A549 (cell line): ENCODE data around the gene SLC7A4. TPM values are rescaled to one million over a fixed set of nuclear protein-coding genes. Genes with fewer than 3 reads are reported as not detected.
A peak's percentile ranks its signal among the peaks of the same experiment; 100 is the strongest.

Experiments used
- ATAC-seq, 2 experiments: fragments of 200-7000 bp in 1 of 2; fragments of >200 bp in 1 of 2; cut with Nextera tagmentation in 1 of 2; cut with Tn5 transposase in 1 of 2; 3 replicates each; pipeline versions ENCODE4 v1.8.0 to v1.9.1; 2018 to 2020; ENCODE audit warnings: mild to moderate bottlenecking in 1 of 2, moderate library complexity in 1 of 2
- CTCF ChIA-PET: fragments of 300-600 bp; sonication (Branson Sonifier 250); formaldehyde crosslinking; extraction: SDS; loops from one replicate; lab custom pipeline; 2021; ENCODE audit warnings: antibody characterized with exemption, inconsistent platforms; lab: Yijun Ruan, JAX
- POLR2A ChIA-PET: fragments of 350-600 bp; formaldehyde crosslinking; extraction: SDS; loops from one replicate; lab custom pipeline; 2021; ENCODE audit warnings: antibody characterized with exemption, inconsistent platforms; lab: Yijun Ruan, JAX
- DNase-seq, 2 experiments: peaks; one replicate each; pipeline versions ENCODE4 v3.0.0 to v3.0.0-alpha.2; 2011 to 2016; ENCODE audit warnings: low read depth in 1 of 2, low spot score in 1 of 2
- FAIRE-seq: peaks from 2 replicates; lab custom pipeline; 2011; peaks lifted over from hg19 to GRCh38; lab: Jason Lieb, UNC
- H3K27ac ChIP-seq, 2 experiments: fragments of >200 bp; sonication (Bioruptor Twin); formaldehyde crosslinking; 3 replicates each; pipeline ENCODE4 v1.5.1; 2016 to 2017
- H3K4me1 ChIP-seq: fragments of >200 bp; sonication (Bioruptor Twin); formaldehyde crosslinking; 3 replicates; pipeline ENCODE4 v1.6.1; 2016
- H3K4me2 ChIP-seq: fragments of >200 bp; sonication (Bioruptor Twin); formaldehyde crosslinking; 3 replicates; pipeline ENCODE4 v1.6.1; 2016
- H3K4me3 ChIP-seq: fragments of >200 bp; sonication (Bioruptor Twin); formaldehyde crosslinking; 3 replicates; pipeline ENCODE4 v1.5.1; 2016
- H3K9me3 ChIP-seq: fragments of >200 bp; sonication (Bioruptor Twin); formaldehyde crosslinking; 3 replicates; pipeline ENCODE4 v1.6.1; 2016
- CEBPB ChIP-seq, 2 experiments: fragments of >200 bp in 1 of 2; sonication (Bioruptor Twin) in 1 of 2; formaldehyde crosslinking in 1 of 2; IDR thresholded peaks; 2 replicates each; pipeline ENCODE4 v1.6.1; 2012 to 2016
- FOSL2 ChIP-seq, 2 experiments: fragments of 450-650 bp in 1 of 2; fragments of >200 bp in 1 of 2; sonication (Bioruptor Twin) in 1 of 2; formaldehyde crosslinking; IDR thresholded peaks; 2 replicates each; pipeline versions ENCODE4 v1.5.0 to v1.6.1; 2016 to 2020; ENCODE audit warnings: mild to moderate bottlenecking in 1 of 2, moderate library complexity in 1 of 2
- FOXS1 ChIP-seq: fragments of 250-450 bp; sonication (Bioruptor Pico); IDR thresholded peaks from 2 replicates; pipeline ENCODE4 v1.5.0; 2020; ENCODE audit warnings: mild to moderate bottlenecking, moderate library complexity
- HDAC2 ChIP-seq: fragments of 200-600 bp; sonication (generic); IDR thresholded peaks from 2 replicates; pipeline ENCODE4 v1.6.1; 2016
- HES2 ChIP-seq: fragments of >200 bp; sonication (Bioruptor Twin); formaldehyde crosslinking; IDR thresholded peaks from 2 replicates; pipeline ENCODE4 v1.6.1; 2016
- HOXB13 ChIP-seq: fragments of 250-450 bp; sonication (Bioruptor Pico); IDR thresholded peaks from 2 replicates; pipeline ENCODE4 v1.5.0; 2020; ENCODE audit warnings: low read depth, mild to moderate bottlenecking, moderate library complexity
- HOXB5 ChIP-seq: fragments of 250-450 bp; sonication (Bioruptor Pico); IDR thresholded peaks from 2 replicates; pipeline ENCODE4 v1.5.0; 2020; ENCODE audit warnings: mild to moderate bottlenecking, moderate library complexity
- JUNB ChIP-seq: fragments of >200 bp; sonication (Bioruptor Twin); formaldehyde crosslinking; IDR thresholded peaks from 2 replicates; pipeline ENCODE4 v1.6.1; 2016
- MAFK ChIP-seq: fragments of 450-650 bp; IDR thresholded peaks from 2 replicates; pipeline ENCODE4 v1.6.1; 2014; ENCODE audit not compliant: partially characterized antibody
- PHF8 ChIP-seq: fragments of 200-600 bp; sonication (generic); IDR thresholded peaks from 2 replicates; pipeline ENCODE4 v1.6.1; 2016; ENCODE audit warnings: low read depth, mild to moderate bottlenecking, antibody characterized with exemption, moderate library complexity, borderline replicate concordance
- RARB ChIP-seq: fragments of 250-450 bp; sonication (Bioruptor Pico); IDR thresholded peaks from 2 replicates; pipeline ENCODE4 v1.8.0; 2021; ENCODE audit warnings: mild to moderate bottlenecking, moderate library complexity
- RNF2 ChIP-seq: fragments of 200-600 bp; sonication (generic); IDR thresholded peaks from 2 replicates; pipeline ENCODE4 v1.6.1; 2016; ENCODE audit warnings: low read depth, mild to moderate bottlenecking, antibody characterized with exemption, moderate library complexity, borderline replicate concordance
- SMC3 ChIP-seq: fragments of >200 bp; sonication (Bioruptor Twin); formaldehyde crosslinking; IDR thresholded peaks from 3 replicates; pipeline ENCODE4 v1.6.1; 2018; ENCODE audit warnings: inconsistent platforms
- ZC3H11A ChIP-seq: fragments of 450-650 bp; IDR thresholded peaks from 2 replicates; pipeline ENCODE4 v1.6.1; 2014; ENCODE audit warnings: antibody characterized with exemption, mild to moderate bottlenecking
- ZFP36 ChIP-seq: fragments of 450-650 bp; IDR thresholded peaks from 2 replicates; pipeline ENCODE4 v1.6.1; 2014; ENCODE audit warnings: borderline replicate concordance; ENCODE audit not compliant: partially characterized antibody
- ZSCAN20 ChIP-seq: fragments of 250-450 bp; sonication (Bioruptor Pico); IDR thresholded peaks from 2 replicates; pipeline ENCODE4 v1.8.0; 2022; ENCODE audit warnings: mild to moderate bottlenecking, moderate library complexity
- WGBS: methylation state at CpG from one replicate; pipeline ENCODE4 v1.1.6; 2017; ENCODE audit errors: missing lambda C conversion rate; 5-methylcytosine and 5-hydroxymethylcytosine counted together
- polyA plus RNA-seq, 4 experiments: library from polyadenylated mRNA; depleted of rRNA in 3 of 4; stranded (reverse); fragments of >200 nt; fragmentation: RNase III in 1 of 4; extraction: RNeasy Plus Mini Kit Qiagen cat#74134 plus additional on column Dnase treatment in 1 of 4; gene quantifications; 2 replicates in 3 of 4; 3 replicates in 1 of 4; pipeline ENCODE4 v1.2.3, GENCODE V29; 2011 to 2017
- TF ChIP-seq, protein P1 (sequence below): fragments of 250-450 bp; sonication (Bioruptor Pico); IDR thresholded peaks from 2 replicates; pipeline ENCODE4 v1.5.0; 2020; ENCODE audit warnings: low read depth, mild to moderate bottlenecking, moderate library complexity

SLC7A4 gene
- polyA plus RNA-seq, 2 of the 4 experiments (the other 2 are of a cell fraction), result not detected

GRCh38 chr22:20981787-20982562 is 50.4 kb downstream of the SLC7A4 start, which contains the start of gene LZTR1 (continued):
- TF ChIP-seq RNF2 (no peak), HDAC2 (no peak), RARB (no peak), HES2 (no peak), FOXS1 (CRISPR knock-in tag) (no peak), CEBPB (IDR thresholded peaks at IDR 0.05) (no peak), ZC3H11A (no peak), SMC3 (no peak; the same call in 2 of the 3 replicates), FOSL2 (IDR thresholded peaks at IDR 0.05) (no peak), FOSL2 (CRISPR knock-in tag; IDR thresholded peaks at IDR 0.05) (no peak)
- TF ChIP-seq, all 56 proteins: peak for 15

GRCh38 chr22:20980938-20981722 is 51.2 kb downstream of the SLC7A4 start:
- ATAC-seq, result no peak; a peak in 1 of 6 replicates
- CTCF ChIA-PET, result interaction anchor here (0.6 to 2.7 kb wide), 10 partner anchors 11 to 177 kb away, joined by 3 to 10 read pairs (median 4); partner anchors contain the start of gene AIFM3
- TF ChIP-seq FOSL2 (IDR thresholded peaks at IDR 0.05) (no peak), FOSL2 (CRISPR knock-in tag; IDR thresholded peaks at IDR 0.05) (no peak), ZSCAN20 (CRISPR knock-in tag) (no peak), RARB (no peak), HOXB13 (CRISPR knock-in tag) (no peak), HES2 (no peak), ZFP36 (no peak)
- FAIRE-seq, result no peak
- 78% methylated on average over 10 of the region's 10 CpGs for WGBS
- Histone ChIP-seq H3K4me1 (peaks cover 11% of the 10 kb centered on the region; the same call in 2 of the 3 replicates), H3K4me2 (peak overlapping the region; percentile 90), H3K9me3 (peaks cover 8% of the 10 kb centered on the region; the same call in 1 of the 3 replicates), H3K4me3 (peak overlapping the region; percentile 73), H3K27ac (peak overlapping the region; percentile 92 to 97)
- POLR2A ChIA-PET, result interaction anchor here (1.8 to 3.7 kb wide), 3 partner anchors 10 to 96 kb away, joined by 12 to 22 read pairs (median 22); partner anchors contain the start of gene THAP7
- DNase-seq, result no peak

DNA sequence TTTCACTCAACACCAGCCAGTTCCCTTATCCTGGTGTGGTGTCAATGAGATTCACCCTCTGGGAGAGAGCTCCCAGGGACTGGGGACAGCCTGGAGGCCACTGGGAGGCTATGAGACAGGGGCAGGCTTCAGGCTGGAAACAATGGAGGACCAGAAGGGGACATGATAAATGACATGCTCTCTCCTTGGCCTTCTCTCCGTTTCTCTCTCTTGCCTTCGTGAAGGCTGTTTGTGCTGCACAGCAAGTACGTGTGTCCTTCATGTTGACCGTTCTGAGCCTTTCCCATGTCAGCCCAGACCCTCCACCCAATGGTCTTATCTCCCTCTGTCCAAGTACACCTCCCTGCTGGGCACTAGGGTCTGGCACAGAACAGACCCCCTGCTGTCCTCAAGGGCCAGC is 51.8 kb downstream of the SLC7A4 start:
- H3K4me3 ChIP-seq, result no peak overlapping the region
- ChIA-PET POLR2A (interaction anchor here (3.7 kb wide), 1 partner anchor 95 kb away, joined by 22 read pairs; no protein-coding TSS in a partner anchor), CTCF (interaction anchor here (0.6 to 2.7 kb wide), 7 partner anchors 10 to 110 kb away, joined by 3 to 10 read pairs (median 4); no protein-coding TSS in a partner anchor)
- no peak overlapping the region; the same call in 2 of the 3 replicates for H3K4me2 ChIP-seq
- DNase-seq, result no peak
- WGBS, result 94% methylated on average over 4 of the region's 4 CpGs
- peaks cover 8% of the 10 kb centered on the region; the same call in 1 of the 3 replicates for H3K9me3 ChIP-seq
- ATAC-seq, result no peak
- no peak overlapping the region for H3K27ac ChIP-seq
- no peak for FAIRE-seq
- TF ChIP-seq ZFP36 (no peak), JUNB (no peak), PHF8 (no peak), RNF2 (no peak), HOXB5 (CRISPR knock-in tag) (no peak), MAFK (no peak)
- TF ChIP-seq, protein P1, sequence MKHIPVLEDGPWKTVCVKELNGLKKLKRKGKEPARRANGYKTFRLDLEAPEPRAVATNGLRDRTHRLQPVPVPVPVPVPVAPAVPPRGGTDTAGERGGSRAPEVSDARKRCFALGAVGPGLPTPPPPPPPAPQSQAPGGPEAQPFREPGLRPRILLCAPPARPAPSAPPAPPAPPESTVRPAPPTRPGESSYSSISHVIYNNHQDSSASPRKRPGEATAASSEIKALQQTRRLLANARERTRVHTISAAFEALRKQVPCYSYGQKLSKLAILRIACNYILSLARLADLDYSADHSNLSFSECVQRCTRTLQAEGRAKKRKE, result no peak
- H3K4me1 ChIP-seq, result peaks cover 11% of the 10 kb centered on the region; the same call in 2 of the 3 replicates
